ENCODE results near the gene STMN1. TPM values are rescaled to one million over a fixed set of nuclear protein-coding genes. Genes with fewer than 3 reads are reported as not detected.

STMN1 gene
- total and polyA plus RNA-seq, 2 of the 8 experiments (the other 6 are each of a cell fraction or from before 2014, with no cell fraction given): 116 to 564 TPM

GRCh38 chr1:25917996-25918395, 11.8 kb upstream of the STMN1 start (continued):
- TF ChIP-seq CHD7 (IDR thresholded peaks at IDR 0.05; ENCODE audit: insufficient replicate concordance, low read length) (no peak), RXRA (IDR thresholded peaks at IDR 0.05; ENCODE audit: insufficient read depth, low read depth, low read length) (no peak), TBP (IDR thresholded peaks at IDR 0.05; ENCODE audit: low read depth, low read length) (no peak), USF2 (IDR thresholded peaks at IDR 0.05; ENCODE audit: low read length) (no peak), TAF7 (optimal IDR thresholded peaks at IDR 0.05; ENCODE audit: borderline replicate concordance, low read depth, low read length) (no peak), RBBP5 (IDR thresholded peaks at IDR 0.05; ENCODE audit: borderline replicate concordance, low read depth, low read length) (no peak)

Measured in H1 (cell line).